ENCODE results near the gene ADAM23.

The ADAM23 gene

GRCh38 chr2:206415618-206416243 lies 27.6 kb upstream of the ADAM23 start:
- in situ Hi-C loops (cut with MboI; ENCODE audit: low sequenced_read_pairs, unreplicated experiment): no loop called here
- TF ChIP-seq CTCF (IDR thresholded peaks at IDR 0.05; ENCODE audit: borderline replicate concordance, control extremely low read depth, extremely low read depth, insufficient read depth, missing control alignments): no peak
- no peak for DNase-seq (ENCODE audit: low spot score)

GRCh38 chr2:206418968-206419367 lies 24.4 kb upstream of the ADAM23 start:
- no peak for TF ChIP-seq CTCF (IDR thresholded peaks at IDR 0.05; ENCODE audit: borderline replicate concordance, control extremely low read depth, extremely low read depth, insufficient read depth, missing control alignments)
- no peak for DNase-seq (ENCODE audit: low spot score)
- in situ Hi-C loops (cut with MboI; ENCODE audit: low sequenced_read_pairs, unreplicated experiment): no loop called here

- no peak for DNase-seq (ENCODE audit: low spot score)
- TF ChIP-seq CTCF (IDR thresholded peaks at IDR 0.05; ENCODE audit: borderline replicate concordance, control extremely low read depth, extremely low read depth, insufficient read depth, missing control alignments): no peak
- in situ Hi-C loops (cut with MboI; ENCODE audit: low sequenced_read_pairs, unreplicated experiment): no loop called here
Measured at GRCh38 chr2:206420721-206421120, 22.6 kb upstream of the ADAM23 start.

- in situ Hi-C loops (cut with MboI; ENCODE audit: low sequenced_read_pairs, unreplicated experiment): no loop called here
- TF ChIP-seq CTCF (IDR thresholded peaks at IDR 0.05; ENCODE audit: borderline replicate concordance, control extremely low read depth, extremely low read depth, insufficient read depth, missing control alignments): no peak
- no peak for DNase-seq (ENCODE audit: low spot score)
Measured at GRCh38 chr2:206422493-206422892, 20.8 kb upstream of the ADAM23 start.

- in situ Hi-C loops (cut with MboI; ENCODE audit: low sequenced_read_pairs, unreplicated experiment): no loop called here
- no peak for DNase-seq (ENCODE audit: low spot score)
- no peak for TF ChIP-seq CTCF (IDR thresholded peaks at IDR 0.05; ENCODE audit: borderline replicate concordance, control extremely low read depth, extremely low read depth, insufficient read depth, missing control alignments)
Measured at GRCh38 chr2:206423147-206423546, 20.2 kb upstream of the ADAM23 start.

- DNase-seq (ENCODE audit: low spot score): no peak
- in situ Hi-C loops (cut with MboI; ENCODE audit: low sequenced_read_pairs, unreplicated experiment): no loop called here
- TF ChIP-seq CTCF (IDR thresholded peaks at IDR 0.05; ENCODE audit: borderline replicate concordance, control extremely low read depth, extremely low read depth, insufficient read depth, missing control alignments): no peak
Measured at GRCh38 chr2:206424134-206424533, 19.2 kb upstream of the ADAM23 start.
